OCI-LY3 (cell line): ENCODE data around the gene EHD1.

ENCODE experiments used
- H2AFZ ChIP-seq: fragments of 200-600, 300-600 bp; shearing (Covaris generic); 2 replicates; pipeline ENCODE4 v1.6.0; 2014; ENCODE audit warnings: antibody characterized with exemption, low read depth, low read length
- H3K27ac ChIP-seq: fragments of 200-600, 300-600 bp; sonication (generic); 2 replicates; pipeline ENCODE4 v1.5.1; 2014; ENCODE audit warnings: mild to moderate bottlenecking, low read length, moderate library complexity, mixed read lengths
- H3K27me3 ChIP-seq: fragments of 200-600, 300-600 bp; sonication (generic); 2 replicates; pipeline ENCODE4 v1.6.1; 2014; ENCODE audit warnings: low read depth, low read length, mixed read lengths
- H3K36me3 ChIP-seq: fragments of 200-600, 300-600 bp; sonication (generic); replicated peaks from 2 replicates; pipeline ENCODE3; 2014; ENCODE audit warnings: low read depth, low read length, mixed read lengths
- H3K4me1 ChIP-seq: fragments of 300-600, 200-600 bp; sonication (generic); 2 replicates; pipeline ENCODE4 v1.6.1; 2014; ENCODE audit warnings: low read length, mixed read lengths
- H3K4me2 ChIP-seq: fragments of 200-600, 300-600 bp; sonication (generic); 2 replicates; pipeline ENCODE4 v1.6.1; 2014; ENCODE audit warnings: low read length, mixed read lengths
- H3K4me3 ChIP-seq: fragments of 300-600, 200-600 bp; sonication (generic); 2 replicates; pipeline ENCODE4 v1.5.1; 2014; ENCODE audit warnings: antibody characterized with exemption, mild to moderate bottlenecking, low read length, moderate library complexity
- H3K79me2 ChIP-seq: fragments of 300-600, 200-600 bp; shearing (Covaris generic); 2 replicates; pipeline ENCODE4 v1.6.1; 2014; ENCODE audit warnings: mild to moderate bottlenecking, low read length, mixed read lengths
- H3K9ac ChIP-seq: fragments of 300-600, 200-600 bp; shearing (Covaris generic); 2 replicates; pipeline ENCODE4 v1.6.0; 2014; ENCODE audit warnings: mild to moderate bottlenecking, low read length, moderate library complexity
- H3K9me3 ChIP-seq: fragments of 200-600, 300-600 bp; shearing (Covaris generic); 2 replicates; pipeline ENCODE4 v1.6.1; 2014; ENCODE audit warnings: low read length, mixed read lengths; ENCODE audit not compliant: insufficient read depth
- H4K20me1 ChIP-seq: fragments of 200-600, 300-600 bp; sonication (generic); 2 replicates; pipeline ENCODE4 v1.6.1; 2016; ENCODE audit warnings: low read length, mixed read lengths; ENCODE audit not compliant: insufficient read depth
- EZH2phosphoT487 ChIP-seq: fragments of 200-600 bp; shearing (Covaris generic); IDR thresholded peaks from 2 replicates; pipeline ENCODE4 v1.6.1; 2018; ENCODE audit warnings: antibody characterized with exemption, mixed run types, low read depth
- TF ChIP-seq, protein P1 (sequence below): fragments of 200-600, 300-600 bp; sonication (generic); IDR thresholded peaks from 2 replicates; pipeline ENCODE4 v1.5.1; 2014; ENCODE audit warnings: antibody characterized with exemption, low read length, low read depth

Gene EHD1

DNA sequence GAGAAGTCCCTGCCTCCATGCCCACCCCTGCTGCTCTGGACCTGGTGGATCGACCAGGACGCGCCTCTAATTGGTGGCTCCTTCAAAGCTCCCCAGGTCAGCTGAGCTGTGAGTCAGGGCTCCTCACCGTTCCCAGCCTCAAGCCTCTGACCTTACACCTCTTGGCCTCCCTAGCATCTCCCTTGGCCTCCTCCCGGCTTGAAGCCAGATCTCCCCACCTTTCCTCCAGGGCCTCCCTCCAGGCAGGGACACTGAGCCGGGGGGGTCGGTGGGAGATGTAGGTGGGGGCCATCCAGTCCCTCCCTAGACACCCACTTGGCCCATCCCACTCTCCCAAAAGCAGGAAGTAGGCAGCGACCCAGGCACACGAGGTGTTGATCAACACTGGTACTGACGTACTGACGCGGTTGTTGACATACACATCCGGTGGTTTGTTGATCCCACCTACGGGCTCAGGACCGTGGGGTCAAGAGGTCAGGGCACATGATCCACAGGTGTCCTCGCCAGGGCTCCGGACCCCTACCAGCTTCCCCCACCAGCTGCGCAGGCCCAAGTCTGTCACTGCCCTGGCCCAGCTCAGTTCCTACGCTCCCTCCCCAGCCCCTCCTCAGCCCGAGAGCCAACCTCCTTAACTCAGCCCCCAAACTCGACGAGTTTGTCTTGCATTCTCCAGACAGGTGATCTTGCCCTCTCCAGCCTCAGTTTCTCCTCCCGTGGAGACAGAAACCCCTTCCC lies 37.8 kb upstream of the EHD1 start:
- Histone ChIP-seq H3K4me1 (peaks cover 16% of the 10 kb centered on the region), H3K9ac (peak overlapping the region; percentile 89), H3K27ac (peak overlapping the region; percentile 28), H3K36me3 (peaks cover 7% of the 10 kb centered on the region), H3K79me2 (peaks cover 18% of the 10 kb centered on the region), H3K4me3 (peak overlapping the region; percentile 90), H4K20me1 (no peaks in the 10 kb centered on the region), H3K4me2 (peak overlapping the region; percentile 98), H3K27me3 (no peaks in the 10 kb centered on the region), H3K9me3 (no peaks in the 10 kb centered on the region), H2AFZ (0 out of 2 replicates have a peak overlapping the region, but pooled peaks have one; percentile 6)
- TF ChIP-seq, protein P1, sequence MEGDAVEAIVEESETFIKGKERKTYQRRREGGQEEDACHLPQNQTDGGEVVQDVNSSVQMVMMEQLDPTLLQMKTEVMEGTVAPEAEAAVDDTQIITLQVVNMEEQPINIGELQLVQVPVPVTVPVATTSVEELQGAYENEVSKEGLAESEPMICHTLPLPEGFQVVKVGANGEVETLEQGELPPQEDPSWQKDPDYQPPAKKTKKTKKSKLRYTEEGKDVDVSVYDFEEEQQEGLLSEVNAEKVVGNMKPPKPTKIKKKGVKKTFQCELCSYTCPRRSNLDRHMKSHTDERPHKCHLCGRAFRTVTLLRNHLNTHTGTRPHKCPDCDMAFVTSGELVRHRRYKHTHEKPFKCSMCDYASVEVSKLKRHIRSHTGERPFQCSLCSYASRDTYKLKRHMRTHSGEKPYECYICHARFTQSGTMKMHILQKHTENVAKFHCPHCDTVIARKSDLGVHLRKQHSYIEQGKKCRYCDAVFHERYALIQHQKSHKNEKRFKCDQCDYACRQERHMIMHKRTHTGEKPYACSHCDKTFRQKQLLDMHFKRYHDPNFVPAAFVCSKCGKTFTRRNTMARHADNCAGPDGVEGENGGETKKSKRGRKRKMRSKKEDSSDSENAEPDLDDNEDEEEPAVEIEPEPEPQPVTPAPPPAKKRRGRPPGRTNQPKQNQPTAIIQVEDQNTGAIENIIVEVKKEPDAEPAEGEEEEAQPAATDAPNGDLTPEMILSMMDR = no peak
- TF ChIP-seq EZH2phosphoT487 = no peak

DNA sequence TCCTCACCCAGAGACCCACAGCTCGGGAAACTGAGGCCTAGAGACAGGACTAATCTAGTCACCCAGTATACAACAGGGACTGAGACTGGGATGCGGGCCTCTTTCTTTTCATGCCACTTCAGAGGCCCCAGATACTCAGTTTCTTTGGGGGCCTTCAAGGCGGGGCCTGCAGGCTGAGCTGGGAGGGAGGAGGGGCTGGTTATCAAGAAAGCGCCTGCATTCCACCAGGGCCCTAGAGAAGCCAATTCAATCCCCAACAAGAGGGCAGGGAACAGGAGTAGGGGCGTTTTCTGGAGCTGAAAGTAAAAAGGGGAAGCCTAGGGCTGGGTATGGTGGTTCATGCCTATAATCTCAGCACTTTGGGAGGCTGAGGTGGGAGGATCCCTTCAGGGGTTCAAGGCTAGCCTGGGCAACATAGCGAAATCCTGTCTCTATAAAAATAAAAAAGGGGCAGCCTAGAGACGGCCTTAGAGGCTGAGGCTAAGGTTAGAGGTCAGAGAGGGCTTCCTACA lies 37.0 kb upstream of the EHD1 start:
- TF ChIP-seq EZH2phosphoT487 = no peak
- TF ChIP-seq, protein P1 = no peak
- no peak overlapping the region for H3K27ac ChIP-seq
- H3K36me3 ChIP-seq = peaks cover 7% of the 10 kb centered on the region
- no peak overlapping the region for H2AFZ ChIP-seq
- H3K9me3 ChIP-seq = no peaks in the 10 kb centered on the region
- peak overlapping the region; percentile 98 for H3K4me2 ChIP-seq
- peaks cover 18% of the 10 kb centered on the region for H3K79me2 ChIP-seq
- H4K20me1 ChIP-seq = no peaks in the 10 kb centered on the region
- peaks cover 16% of the 10 kb centered on the region for H3K4me1 ChIP-seq
- H3K4me3 ChIP-seq = peak overlapping the region; percentile 90
- no peaks in the 10 kb centered on the region for H3K27me3 ChIP-seq
- H3K9ac ChIP-seq = no peak overlapping the region

GRCh38 chr11:64914123-64914522 lies 35.7 kb upstream of the EHD1 start:
- Histone ChIP-seq H3K4me2 (no peak overlapping the region), H4K20me1 (no peaks in the 10 kb centered on the region), H3K36me3 (peaks cover 7% of the 10 kb centered on the region)

GRCh38 chr11:64913171-64913727 lies 34.8 kb upstream of the EHD1 start:
- H3K4me2 ChIP-seq = no peak overlapping the region
- peaks cover 18% of the 10 kb centered on the region for H3K79me2 ChIP-seq
- H2AFZ ChIP-seq = no peak overlapping the region
- no peak overlapping the region for H3K27ac ChIP-seq
- H3K4me1 ChIP-seq = peaks cover 13% of the 10 kb centered on the region
- H4K20me1 ChIP-seq = no peaks in the 10 kb centered on the region
- H3K9me3 ChIP-seq = no peaks in the 10 kb centered on the region
- no peak overlapping the region for H3K9ac ChIP-seq
- H3K36me3 ChIP-seq = peaks cover 7% of the 10 kb centered on the region
- TF ChIP-seq EZH2phosphoT487 = no peak
- TF ChIP-seq, protein P1 = no peak
- no peak overlapping the region for H3K4me3 ChIP-seq
- no peaks in the 10 kb centered on the region for H3K27me3 ChIP-seq

More at GRCh38 chr11:64914123-64914522, 35.7 kb upstream of the EHD1 start:
- Histone ChIP-seq H2AFZ (no peak overlapping the region), H3K79me2 (peaks cover 18% of the 10 kb centered on the region), H3K9me3 (no peaks in the 10 kb centered on the region), H3K27me3 (no peaks in the 10 kb centered on the region), H3K27ac (no peak overlapping the region), H3K4me1 (peaks cover 16% of the 10 kb centered on the region), H3K9ac (no peak overlapping the region), H3K4me3 (no peak overlapping the region)
- no peak for TF ChIP-seq EZH2phosphoT487
- TF ChIP-seq, protein P1 = no peak
